HL-60 (cell line): Measurements from ENCODE around the gene BLOC1S4.

ENCODE experiments used
- DNase-seq, 2 experiments: peaks; one replicate each; pipeline ENCODE4 v3.0.0-alpha.2; 2010 to 2020; ENCODE audit warnings: low read depth in 1 of 2, low spot score in 1 of 2
- H3K27ac ChIP-seq: fragments of 250-450 bp; sonication (Bioruptor Pico); replicated peaks from 2 replicates; pipeline ENCODE4 v1.5.1; 2020; ENCODE audit warnings: mild to moderate bottlenecking, moderate library complexity
- H3K27me3 ChIP-seq: fragments of 250-450 bp; sonication (Bioruptor Pico); 2 replicates; pipeline ENCODE4 v1.5.1; 2021; ENCODE audit warnings: mild to moderate bottlenecking, moderate library complexity; ENCODE audit not compliant: insufficient read depth, poor library complexity, severe bottlenecking
- H3K4me3 ChIP-seq: replicated peaks from 2 replicates; pipeline ENCODE4 v1.5.1; 2011; ENCODE audit warnings: mild to moderate bottlenecking, control low read depth, low read length; ENCODE audit not compliant: insufficient read depth
- CTCF ChIP-seq: IDR thresholded peaks from one replicate; pipeline ENCODE4 v1.5.1; 2011; ENCODE audit warnings: low read length, control low read depth, inconsistent platforms; ENCODE audit not compliant: insufficient read depth
- GABPA ChIP-seq: IDR thresholded peaks from 2 replicates; pipeline ENCODE4 v1.6.1; 2012; ENCODE audit warnings: low read depth
- POLR2AphosphoS5 ChIP-seq: IDR thresholded peaks from 2 replicates; pipeline ENCODE4 v1.6.1; 2012; ENCODE audit warnings: low read depth
- REST ChIP-seq: IDR thresholded peaks from 2 replicates; pipeline ENCODE4 v1.6.1; 2012; ENCODE audit warnings: low read depth; ENCODE audit not compliant: insufficient replicate concordance
- SPI1 ChIP-seq: IDR thresholded peaks from 2 replicates; pipeline ENCODE4 v1.6.1; 2012; ENCODE audit warnings: low read depth, mild to moderate bottlenecking, borderline replicate concordance

BLOC1S4 gene

DNA sequence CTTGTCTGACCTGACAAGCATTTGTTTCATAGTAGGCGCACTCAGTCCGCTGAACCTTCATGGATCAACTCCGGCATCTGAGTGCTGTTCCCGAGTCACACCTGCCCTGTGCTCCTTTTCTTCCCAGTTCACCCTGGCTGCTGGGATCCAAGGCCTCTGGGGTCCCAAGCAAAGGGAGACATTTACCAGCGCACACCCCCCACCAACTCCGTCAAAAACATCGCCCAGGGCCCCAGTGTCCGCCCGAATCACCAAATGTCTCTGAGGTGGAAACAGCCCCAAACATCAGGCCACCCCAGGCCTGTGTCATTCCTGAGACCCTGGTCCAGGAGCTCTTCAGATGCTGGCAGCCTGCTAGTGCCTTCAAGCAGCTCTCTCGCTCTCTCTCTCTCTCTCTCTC lies 5.1 kb downstream of the BLOC1S4 start:
- no peak for DNase-seq
- H3K4me3 ChIP-seq, result no peak overlapping the region
- no peak overlapping the region for H3K27ac ChIP-seq
- TF ChIP-seq SPI1 (no peak), GABPA (no peak), POLR2AphosphoS5 (no peak), REST (no peak), CTCF (no peak)
- no peaks in the 10 kb centered on the region for H3K27me3 ChIP-seq

- no peak overlapping the region for H3K27ac ChIP-seq
- no peak for DNase-seq
- H3K4me3 ChIP-seq, result no peak overlapping the region
- no peak for TF ChIP-seq POLR2AphosphoS5
- TF ChIP-seq REST, result no peak
- no peak for TF ChIP-seq CTCF
- no peak for TF ChIP-seq GABPA
- TF ChIP-seq SPI1, result no peak
- H3K27me3 ChIP-seq, result no peaks in the 10 kb centered on the region
These were observed 6.9 kb downstream of the BLOC1S4 start for GRCh38 chr4:6722891-6723290.

DNA sequence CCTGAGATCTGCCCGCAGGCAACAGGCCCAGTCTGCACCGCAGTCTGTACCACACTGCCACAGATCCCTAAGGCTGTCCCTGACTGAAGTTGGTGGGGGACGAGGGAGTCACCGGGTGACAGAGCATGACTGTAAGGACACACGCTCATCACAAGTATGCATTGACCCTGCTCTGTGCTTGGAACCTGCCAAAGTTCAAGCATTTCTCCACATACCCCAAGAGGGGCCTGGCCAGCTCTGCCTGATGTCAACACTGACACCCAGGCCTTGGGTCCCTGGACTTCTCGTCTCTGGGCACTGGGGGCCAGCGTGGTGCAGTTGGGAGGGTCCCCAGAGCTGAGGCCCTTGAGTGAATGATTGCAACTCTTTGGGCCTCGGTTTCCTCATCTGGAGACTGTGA lies 7.9 kb downstream of the BLOC1S4 start:
- TF ChIP-seq GABPA (no peak), SPI1 (no peak), POLR2AphosphoS5 (no peak), REST (no peak), CTCF (no peak)
- Histone ChIP-seq H3K27ac (no peak overlapping the region), H3K4me3 (no peak overlapping the region), H3K27me3 (no peaks in the 10 kb centered on the region)
- no peak for DNase-seq
